ENCODE measurements around the gene ELOB.

DNA sequence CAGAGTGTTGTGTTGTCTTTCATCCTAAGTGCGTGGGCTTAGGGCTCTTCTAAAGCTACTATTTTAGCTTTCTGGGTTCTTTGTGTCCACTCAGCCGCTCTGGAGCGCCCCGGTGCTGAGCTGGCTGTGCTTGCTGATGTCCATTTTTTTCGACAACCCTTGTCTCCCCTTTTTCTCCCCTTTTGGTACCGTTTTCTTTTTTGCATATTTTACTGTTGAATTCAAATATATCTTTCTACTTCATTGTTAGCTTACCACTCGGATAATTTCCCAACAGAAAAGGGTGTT is 23.4 kb downstream of the ELOB start:
- TF ChIP-seq CTCF (IDR thresholded peaks at IDR 0.05), result no peak
- no peak for TF ChIP-seq POLR2A (IDR thresholded peaks at IDR 0.05)

All from testis (tissue), 2 donors.